HepG2 (cell line): ENCODE measurements around the gene RNF208. TPM values are rescaled to one million over a fixed set of nuclear protein-coding genes. Genes with fewer than 3 reads are reported as not detected.

Experiments
- ARHGAP35 ChIP-seq: sonication (generic); formaldehyde crosslinking; IDR thresholded peaks from 2 replicates; pipeline ENCODE4 v1.9.0; 2022; ENCODE audit warnings: mild to moderate bottlenecking, inconsistent platforms, moderate library complexity, missing genetic modification reagents, borderline replicate concordance
- CREM ChIP-seq, 2 experiments: sonication (generic) in 1 of 2; formaldehyde crosslinking in 1 of 2; IDR thresholded peaks; 2 replicates each; pipeline versions ENCODE4 v1.4.0 to v1.6.1; 2016 to 2020; ENCODE audit warnings: antibody characterized with exemption in 1 of 2, mild to moderate bottlenecking in 1 of 2, missing genetic modification reagents in 1 of 2
- CTCF ChIP-seq: sonication (generic); formaldehyde crosslinking; IDR thresholded peaks from 2 replicates; pipeline ENCODE4 v1.5.0; 2020; ENCODE audit warnings: mild to moderate bottlenecking, missing genetic modification reagents, moderate library complexity
- DPF2 ChIP-seq: sonication (generic); formaldehyde crosslinking; IDR thresholded peaks from 2 replicates; pipeline ENCODE4 v1.4.0; 2020; ENCODE audit warnings: mild to moderate bottlenecking, low read depth, missing genetic modification reagents, borderline replicate concordance
- GATA4 ChIP-seq: sonication (generic); IDR thresholded peaks from 2 replicates; pipeline ENCODE4 v1.6.1; 2016; ENCODE audit warnings: antibody characterized with exemption, low read depth, borderline replicate concordance
- GRHL1 ChIP-seq: sonication (generic); formaldehyde crosslinking; conservative IDR thresholded peaks from 2 replicates; pipeline ENCODE4 v1.8.0; 2022; ENCODE audit warnings: missing genetic modification reagents
- HIC2 ChIP-seq: sonication (generic); formaldehyde crosslinking; IDR thresholded peaks from 2 replicates; pipeline ENCODE4 v1.9.0; 2022; ENCODE audit warnings: low read depth, missing genetic modification reagents
- HNF4G ChIP-seq, 2 experiments: sonication (generic) in 1 of 2; formaldehyde crosslinking in 1 of 2; IDR thresholded peaks; 2 replicates each; pipeline versions ENCODE4 v1.4.0 to v1.6.1; 2011 to 2020; ENCODE audit warnings: borderline replicate concordance in 2 of 2, low read depth in 2 of 2, mild to moderate bottlenecking in 2 of 2, low read length in 1 of 2, missing genetic modification reagents in 1 of 2, moderate library complexity in 1 of 2
- RFX1 ChIP-seq: fragments of 450-650 bp; IDR thresholded peaks from 2 replicates; pipeline ENCODE4 v1.6.1; 2017
- TERF1 ChIP-seq: sonication (generic); formaldehyde crosslinking; IDR thresholded peaks from 2 replicates; pipeline ENCODE4 v1.8.0; 2022; ENCODE audit warnings: mild to moderate bottlenecking, missing genetic modification reagents, moderate library complexity
- ZBTB44 ChIP-seq: sonication (generic); formaldehyde crosslinking; IDR thresholded peaks from 2 replicates; pipeline ENCODE4 v1.4.0; 2020; ENCODE audit warnings: missing genetic modification reagents
- ZHX1 ChIP-seq: sonication (generic); formaldehyde crosslinking; IDR thresholded peaks from 2 replicates; pipeline ENCODE4 v1.8.1; 2022; ENCODE audit warnings: low read depth, mild to moderate bottlenecking, missing genetic modification reagents
- ZNF136 ChIP-seq: sonication (generic); formaldehyde crosslinking; IDR thresholded peaks from 2 replicates; pipeline ENCODE4 v1.8.1; 2022; ENCODE audit warnings: low read depth, mild to moderate bottlenecking, moderate library complexity, missing genetic modification reagents
- ZNF263 ChIP-seq: sonication (generic); formaldehyde crosslinking; IDR thresholded peaks from 2 replicates; pipeline ENCODE4 v1.4.0; 2020; ENCODE audit warnings: missing genetic modification reagents
- polyA plus RNA-seq, 8 experiments: library from polyadenylated mRNA; depleted of rRNA in 3 of 8; stranded (reverse) in 7 of 8; unstranded in 1 of 8; fragments of >200 nt; fragmentation: Illumina TruSeq in 4 of 8; extraction: Trizol in 4 of 8; gene quantifications; 2 replicates each; pipeline versions ENCODE4 v1.2.1 to v1.2.3, GENCODE V29; 2011 to 2016; ENCODE audit warnings: low read depth in 4 of 8, missing spikeins in 1 of 8, mixed read lengths in 1 of 8; ENCODE audit not compliant: insufficient read depth in 1 of 8
- total RNA-seq, 5 experiments: library from RNA; depleted of rRNA; stranded (reverse); fragments of >200 nt; fragmentation: Illumina TruSeq; extraction: Trizol; gene quantifications; 2 replicates each; pipeline ENCODE4 v1.2.3, GENCODE V29; 2016; ENCODE audit warnings: low read depth in 1 of 5

Gene RNF208
- total and polyA plus RNA-seq, 2 of the 13 experiments (the other 11 are each of a cell fraction or from before 2014, with no cell fraction given) = 1.6 to 2.1 TPM

GRCh38 chr9:137217276-137218211 lies 4.5 kb downstream of the RNF208 start (continued):
- TF ChIP-seq HIC2 (peak; percentile 7), ZNF263 (CRISPR knock-in tag) (peak; percentile 70; the same call in 1 of the 2 replicates), ARHGAP35 (CRISPR knock-in tag) (no peak; the same call in 1 of the 2 replicates), ZBTB44 (no peak), HNF4G (IDR thresholded peaks at IDR 0.05; ENCODE audit: borderline replicate concordance, low read depth, low read length) (no peak), HNF4G (CRISPR knock-in tag; IDR thresholded peaks at IDR 0.05; ENCODE audit: borderline replicate concordance, low read depth) (0 out of 2 replicates have a peak, but pooled peaks have one; percentile 15), RFX1 (no peak), CREM (IDR thresholded peaks at IDR 0.05) (peak; percentile 20; the same call in 1 of the 2 replicates), CREM (CRISPR knock-in tag; IDR thresholded peaks at IDR 0.05) (no peak), DPF2 (CRISPR knock-in tag) (no peak), ZNF136 (CRISPR knock-in tag) (peak; percentile 64; the same call in 1 of the 2 replicates), GATA4 (0 out of 2 replicates have a peak, but pooled peaks have one; percentile 16), CTCF (CRISPR knock-in tag) (peak; percentile 50), ZHX1 (CRISPR knock-in tag) (no peak), GRHL1 (CRISPR knock-in tag) (no peak), TERF1 (CRISPR knock-in tag) (no peak)
